ENCODE data around the gene RHOH.

GRCh38 chr4:40160258-40160657 lies 36.6 kb upstream of the RHOH start:
- no peak for TF ChIP-seq POLR2A (IDR thresholded peaks at IDR 0.05)
- TF ChIP-seq, protein P1, sequence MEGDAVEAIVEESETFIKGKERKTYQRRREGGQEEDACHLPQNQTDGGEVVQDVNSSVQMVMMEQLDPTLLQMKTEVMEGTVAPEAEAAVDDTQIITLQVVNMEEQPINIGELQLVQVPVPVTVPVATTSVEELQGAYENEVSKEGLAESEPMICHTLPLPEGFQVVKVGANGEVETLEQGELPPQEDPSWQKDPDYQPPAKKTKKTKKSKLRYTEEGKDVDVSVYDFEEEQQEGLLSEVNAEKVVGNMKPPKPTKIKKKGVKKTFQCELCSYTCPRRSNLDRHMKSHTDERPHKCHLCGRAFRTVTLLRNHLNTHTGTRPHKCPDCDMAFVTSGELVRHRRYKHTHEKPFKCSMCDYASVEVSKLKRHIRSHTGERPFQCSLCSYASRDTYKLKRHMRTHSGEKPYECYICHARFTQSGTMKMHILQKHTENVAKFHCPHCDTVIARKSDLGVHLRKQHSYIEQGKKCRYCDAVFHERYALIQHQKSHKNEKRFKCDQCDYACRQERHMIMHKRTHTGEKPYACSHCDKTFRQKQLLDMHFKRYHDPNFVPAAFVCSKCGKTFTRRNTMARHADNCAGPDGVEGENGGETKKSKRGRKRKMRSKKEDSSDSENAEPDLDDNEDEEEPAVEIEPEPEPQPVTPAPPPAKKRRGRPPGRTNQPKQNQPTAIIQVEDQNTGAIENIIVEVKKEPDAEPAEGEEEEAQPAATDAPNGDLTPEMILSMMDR (IDR thresholded peaks at IDR 0.05 in 8 of 11, conservative IDR thresholded peaks at IDR 0.05 in 3 of 11) = no peak

Data from spleen (tissue), 7 donors.